H1 (cell line): Measurements from ENCODE around the gene PRCP. TPM values are rescaled to one million over a fixed set of nuclear protein-coding genes. Genes with fewer than 3 reads are reported as not detected.

Experiments used
- CTCF ChIA-PET: fragments of 300-600 bp; sonication (Branson Sonifier 250); formaldehyde crosslinking; loops from one replicate; lab custom pipeline; 2021; ENCODE audit not compliant: partially characterized antibody; lab: Charles Lee
- POLR2A ChIA-PET: fragments of 300-600 bp; sonication (Branson Sonifier 250); formaldehyde crosslinking; loops from one replicate; lab custom pipeline; 2021; ENCODE audit warnings: inconsistent platforms; ENCODE audit not compliant: partially characterized antibody; lab: Charles Lee
- DNase-seq, 2 experiments: peaks; one replicate each; pipeline versions ENCODE4 v3.0.0 to v3.0.0-alpha.2; 2010 to 2022; ENCODE audit warnings: low spot score in 2 of 2, low read depth in 1 of 2, mixed read lengths in 1 of 2
- FAIRE-seq: peaks from 2 replicates; lab custom pipeline; 2011; peaks lifted over from hg19 to GRCh38; lab: Jason Lieb, UNC
- H2AFZ ChIP-seq: 2 replicates; pipeline ENCODE4 v1.8.1; 2012; ENCODE audit warnings: low read length, inconsistent platforms
- H2AK5ac ChIP-seq: 2 replicates; pipeline ENCODE4 v1.6.1; 2013; ENCODE audit warnings: low read depth, low read length
- H2BK120ac ChIP-seq: replicated peaks from 2 replicates; pipeline ENCODE3; 2013; ENCODE audit warnings: low read depth, low read length, inconsistent platforms
- H2BK12ac ChIP-seq: 2 replicates; pipeline ENCODE4 v1.6.1; 2013; ENCODE audit warnings: low read depth, low read length
- H2BK15ac ChIP-seq: 2 replicates; pipeline ENCODE4 v1.6.1; 2013; ENCODE audit warnings: low read length
- H2BK20ac ChIP-seq: 2 replicates; pipeline ENCODE4 v1.6.1; 2013; ENCODE audit warnings: low read length
- H2BK5ac ChIP-seq: 2 replicates; pipeline ENCODE4 v1.6.1; 2013; ENCODE audit warnings: low read depth, low read length
- H3K14ac ChIP-seq: 2 replicates; pipeline ENCODE4 v1.6.1; 2013; ENCODE audit warnings: inconsistent platforms; ENCODE audit not compliant: insufficient read length
- H3K18ac ChIP-seq: 2 replicates; pipeline ENCODE4 v1.6.1; 2013; ENCODE audit warnings: low read length; ENCODE audit errors: extremely low read depth
- H3K23ac ChIP-seq: 2 replicates; pipeline ENCODE4 v1.6.1; 2013; ENCODE audit warnings: inconsistent platforms; ENCODE audit not compliant: insufficient read length
- H3K23me2 ChIP-seq: 2 replicates; pipeline ENCODE4 v1.6.1; 2013; ENCODE audit warnings: low read depth, low read length
- H3K27ac ChIP-seq: 2 replicates; pipeline ENCODE4 v1.6.1; 2011; ENCODE audit warnings: low read depth, low read length, inconsistent platforms
- H3K27me3 ChIP-seq, 4 experiments: replicated peaks in 1 of 4; 1 replicate in 1 of 4; 2 replicates in 3 of 4; pipeline versions ENCODE4 v1.6.1 to v1.8.1; 2011 to 2013; ENCODE audit warnings: low read length in 3 of 4, mild to moderate bottlenecking in 3 of 4, inconsistent platforms in 2 of 4, mixed read lengths in 2 of 4, moderate library complexity in 1 of 4; ENCODE audit not compliant: control insufficient read depth in 3 of 4, insufficient read depth in 3 of 4; ENCODE audit errors: extremely low read depth in 1 of 4
- H3K36me3 ChIP-seq, 4 experiments: 2 replicates each; pipeline versions ENCODE4 v1.6.1 to v1.8.1; 2011 to 2013; ENCODE audit warnings: mild to moderate bottlenecking in 4 of 4, low read length in 3 of 4, moderate library complexity in 2 of 4, control low read depth in 1 of 4, inconsistent platforms in 1 of 4; ENCODE audit not compliant: insufficient read depth in 4 of 4, control insufficient read depth in 2 of 4
- H3K4ac ChIP-seq: replicated peaks from 2 replicates; pipeline ENCODE3; 2013; ENCODE audit warnings: low read length, low read depth, mixed read lengths, inconsistent platforms; ENCODE audit not compliant: insufficient read length
- H3K4me1 ChIP-seq, 4 experiments: replicated peaks in 1 of 4; 1 replicate in 1 of 4; 2 replicates in 3 of 4; pipeline versions ENCODE4 v1.6.1 to v1.8.1; 2011 to 2013; ENCODE audit warnings: low read length in 3 of 4, inconsistent platforms in 2 of 4, mixed read lengths in 1 of 4; ENCODE audit not compliant: insufficient read depth in 4 of 4, control insufficient read depth in 3 of 4
- H3K4me2 ChIP-seq, 2 experiments: 2 replicates each; pipeline versions ENCODE4 v1.6.1 to v1.8.1; 2011 to 2013; ENCODE audit warnings: low read depth in 2 of 2, low read length in 2 of 2, control low read depth in 1 of 2, inconsistent platforms in 1 of 2, mild to moderate bottlenecking in 1 of 2; ENCODE audit not compliant: insufficient read depth in 1 of 2
- H3K4me3 ChIP-seq, 4 experiments: fragments of 200-600, 300-600 bp in 1 of 4; sonication (generic), shearing (Covaris generic), sonication (Bioruptor Twin) in 1 of 4; 2 replicates each; pipeline versions ENCODE4 v1.5.1 to v1.8.1; 2011 to 2016; ENCODE audit warnings: low read length in 4 of 4, low read depth in 3 of 4, control low read depth in 2 of 4, inconsistent platforms in 2 of 4, mild to moderate bottlenecking in 2 of 4, mixed read lengths in 1 of 4, moderate library complexity in 1 of 4; ENCODE audit not compliant: insufficient read depth in 2 of 4; ENCODE audit errors: extremely low read depth in 1 of 4
- H3K56ac ChIP-seq: replicated peaks from 2 replicates; pipeline ENCODE3; 2013; ENCODE audit warnings: low read depth, mild to moderate bottlenecking, mixed read lengths, low read length, inconsistent platforms; ENCODE audit not compliant: insufficient read length
- H3K79me1 ChIP-seq: 2 replicates; pipeline ENCODE4 v1.6.1; 2013; ENCODE audit warnings: low read depth, low read length, control low read depth
- H3K79me2 ChIP-seq, 2 experiments: 2 replicates each; pipeline versions ENCODE4 v1.6.1 to v1.8.1; 2012 to 2013; ENCODE audit warnings: low read length in 2 of 2, mild to moderate bottlenecking in 2 of 2, inconsistent platforms in 1 of 2; ENCODE audit not compliant: insufficient read depth in 2 of 2, control insufficient read depth in 1 of 2
- H3K9ac ChIP-seq, 4 experiments: replicated peaks in 1 of 4; 1 replicate in 1 of 4; 2 replicates in 3 of 4; pipeline versions ENCODE4 v1.6.1 to v1.8.1; 2011 to 2013; ENCODE audit warnings: low read depth in 3 of 4, low read length in 3 of 4, control low read depth in 2 of 4, mild to moderate bottlenecking in 2 of 4, moderate library complexity in 2 of 4, inconsistent platforms in 1 of 4; ENCODE audit errors: extremely low read depth in 1 of 4
- H3K9me3 ChIP-seq, 2 experiments: 2 replicates each; pipeline versions ENCODE4 v1.6.1 to v1.8.1; 2012 to 2013; ENCODE audit warnings: mild to moderate bottlenecking in 2 of 2, moderate library complexity in 2 of 2, control low read depth in 1 of 2, inconsistent platforms in 1 of 2, low read depth in 1 of 2, low read length in 1 of 2, mixed read lengths in 1 of 2; ENCODE audit not compliant: insufficient read depth in 2 of 2
- H4K20me1 ChIP-seq, 2 experiments: replicated peaks in 1 of 2; 2 replicates each; pipeline versions ENCODE3 to v1.8.1; 2011 to 2013; ENCODE audit warnings: inconsistent platforms in 2 of 2, low read length in 2 of 2, mild to moderate bottlenecking in 1 of 2; ENCODE audit not compliant: insufficient read depth in 2 of 2, control insufficient read depth in 1 of 2
- H4K5ac ChIP-seq: 2 replicates; pipeline ENCODE4 v1.6.1; 2013; ENCODE audit warnings: low read length, low read depth, mixed read lengths, inconsistent platforms; ENCODE audit not compliant: insufficient read length
- H4K8ac ChIP-seq: 2 replicates; pipeline ENCODE4 v1.8.0; 2013; ENCODE audit warnings: mild to moderate bottlenecking, moderate library complexity, low read length, inconsistent platforms; ENCODE audit not compliant: insufficient read depth; ENCODE audit errors: extremely low read depth
- H4K91ac ChIP-seq: replicated peaks from 2 replicates; pipeline ENCODE3; 2013; ENCODE audit warnings: low read length, mixed read lengths, inconsistent platforms; ENCODE audit not compliant: insufficient read length
- ATF2 ChIP-seq: IDR thresholded peaks from 2 replicates; pipeline ENCODE4 v1.6.1; 2012; ENCODE audit warnings: low read length, inconsistent platforms
- CHD1 ChIP-seq: IDR thresholded peaks from 2 replicates; pipeline ENCODE4 v1.6.1; 2012; ENCODE audit warnings: low read depth, low read length, improper control_type of control experiment
- HDAC6 ChIP-seq: IDR thresholded peaks from one replicate; pipeline ENCODE4 v1.7.1; 2012; ENCODE audit warnings: low read depth, mild to moderate bottlenecking, inconsistent platforms, low read length, moderate library complexity
- JUN ChIP-seq: IDR thresholded peaks from 2 replicates; pipeline ENCODE4 v1.6.1; 2011; ENCODE audit warnings: low read depth, mild to moderate bottlenecking, improper control_type of control experiment, low read length
- JUND ChIP-seq: IDR thresholded peaks from 2 replicates; pipeline ENCODE4 v1.6.1; 2011; ENCODE audit warnings: mild to moderate bottlenecking, improper control_type of control experiment, low read length
- MAFK ChIP-seq: IDR thresholded peaks from 2 replicates; pipeline ENCODE4 v1.6.1; 2012; ENCODE audit warnings: low read depth, mild to moderate bottlenecking, improper control_type of control experiment, low read length
- NRF1 ChIP-seq: IDR thresholded peaks from 2 replicates; pipeline ENCODE4 v1.6.1; 2011; ENCODE audit warnings: mild to moderate bottlenecking, low read depth, low read length, improper control_type of control experiment
- RAD21 ChIP-seq, 2 experiments: IDR thresholded peaks in 1 of 2; conservative IDR thresholded peaks in 1 of 2; 2 replicates each; pipeline ENCODE4 v1.6.1; 2011; ENCODE audit warnings: low read depth in 2 of 2, low read length in 2 of 2, improper control_type of control experiment in 1 of 2, inconsistent platforms in 1 of 2, mild to moderate bottlenecking in 1 of 2, moderate library complexity in 1 of 2
- RXRA ChIP-seq: IDR thresholded peaks from 2 replicates; pipeline ENCODE4 v1.6.1; 2011; ENCODE audit warnings: low read depth, mild to moderate bottlenecking, low read length, moderate library complexity; ENCODE audit not compliant: insufficient read depth
- SP1 ChIP-seq: IDR thresholded peaks from 2 replicates; pipeline ENCODE4 v1.6.1; 2011; ENCODE audit warnings: low read depth, low read length
- SP2 ChIP-seq: IDR thresholded peaks from 2 replicates; pipeline ENCODE4 v1.6.1; 2012; ENCODE audit warnings: mild to moderate bottlenecking, low read length, inconsistent platforms
- SRF ChIP-seq: IDR thresholded peaks from 2 replicates; pipeline ENCODE4 v1.6.1; 2011; ENCODE audit warnings: mild to moderate bottlenecking, low read depth, low read length, moderate library complexity
- TBP ChIP-seq: IDR thresholded peaks from 2 replicates; pipeline ENCODE4 v1.6.1; 2011; ENCODE audit warnings: low read depth, low read length, improper control_type of control experiment
- TEAD4 ChIP-seq: IDR thresholded peaks from 2 replicates; pipeline ENCODE4 v1.6.1; 2012; ENCODE audit warnings: low read depth, low read length, inconsistent platforms, mixed read lengths
- WGBS, 2 experiments: shearing (Covaris generic) in 1 of 2; methylation state at CpG; one replicate each; pipeline versions ENCODE4 v1.1.6 to v1.1.7; 2013 to 2015; ENCODE audit warnings: low lambda C conversion rate in 2 of 2, mixed read lengths in 2 of 2, inconsistent platforms in 1 of 2, low coverage in 1 of 2, missing lambda C conversion rate in 1 of 2; ENCODE audit not compliant: insufficient replicate concordance in 2 of 2, insufficient coverage in 1 of 2, insufficient read length in 1 of 2; ENCODE audit errors: extremely low coverage in 1 of 2, missing lambda C conversion rate in 1 of 2; 5-methylcytosine and 5-hydroxymethylcytosine counted together
- polyA plus RNA-seq, 7 experiments: library from polyadenylated mRNA; depleted of rRNA in 3 of 7; stranded (reverse) in 5 of 7; unstranded in 2 of 7; fragments of >200 nt in 5 of 7; fragments of 200-250 nt in 2 of 7; gene quantifications; 1 replicate in 5 of 7; 2 replicates in 1 of 7; 4 replicates in 1 of 7; pipeline versions ENCODE4 v1.2.1 to v1.2.3, GENCODE V29; 2011 to 2013; ENCODE audit warnings: missing spikeins in 2 of 7, mixed read lengths in 2 of 7
- total RNA-seq: library from RNA; stranded (reverse); fragmentation: NEBNext Ultra II Directional; extraction: Animal tissue kit (Norgen Biotek cat#: 25700); gene quantifications from 2 replicates; pipeline ENCODE4 v1.2.1, GENCODE V29; 2021

PRCP gene
- total and polyA plus RNA-seq, 2 of the 8 experiments (the other 6 are each of a cell fraction or from before 2014, with no cell fraction given), result 63.8 to 84.4 TPM

- no peak overlapping the region for H2BK120ac ChIP-seq
- no peak for FAIRE-seq
- no peaks in the 10 kb centered on the region for H3K79me2 ChIP-seq
- CTCF ChIA-PET, result interaction anchor here (0.5 to 1.4 kb wide), 2 partner anchors 15 to 39 kb away, joined by 3 read pairs; no protein-coding TSS in a partner anchor
- H3K27me3 ChIP-seq, result no peaks in the 10 kb centered on the region
- WGBS, 2 experiments, result 97% methylated on average over 10 of the region's 10 CpGs; no CpG with 5 or more reads in 1 of the 2 experiments
- no peak overlapping the region for H3K23ac ChIP-seq
- H3K4me1 ChIP-seq, result no peaks in the 10 kb centered on the region
- peaks cover 10 to 40% (median 19%) of the 10 kb centered on the region in 4 experiments for H3K36me3 ChIP-seq
- H4K20me1 ChIP-seq, result peaks cover 0 to 3% of the 10 kb centered on the region in 2 experiments
- POLR2A ChIA-PET, result interaction anchor here (0.6 kb wide), 1 partner anchor 23 kb away, joined by 3 read pairs; no protein-coding TSS in a partner anchor
- no peak overlapping the region for H2AK5ac ChIP-seq
- no peak overlapping the region for H3K4me2 ChIP-seq
- no peaks in the 10 kb centered on the region for H3K9me3 ChIP-seq
- H2BK12ac ChIP-seq, result no peak overlapping the region
- no peak overlapping the region for H3K56ac ChIP-seq
- no peak overlapping the region for H3K9ac ChIP-seq
- no peak overlapping the region for H2AFZ ChIP-seq
- no peak overlapping the region for H3K27ac ChIP-seq
- DNase-seq, result no peak
- H2BK15ac ChIP-seq, result no peak overlapping the region
- H2BK5ac ChIP-seq, result no peak overlapping the region
- no peaks in the 10 kb centered on the region for H3K23me2 ChIP-seq
- no peak overlapping the region for H3K14ac ChIP-seq
- no peak overlapping the region for H3K4ac ChIP-seq
- H3K18ac ChIP-seq, result no peak overlapping the region
- no peak overlapping the region for H3K4me3 ChIP-seq
- H4K91ac ChIP-seq, result no peak overlapping the region
- H4K8ac ChIP-seq, result no peak overlapping the region
- no peaks in the 10 kb centered on the region for H3K79me1 ChIP-seq
- H2BK20ac ChIP-seq, result no peak overlapping the region
- no peak overlapping the region for H4K5ac ChIP-seq
- TF ChIP-seq CHD1 (no peak), TBP (no peak), HDAC6 (no peak), RXRA (no peak), ATF2 (no peak), JUND (no peak), NRF1 (no peak), MAFK (no peak), SP2 (no peak), TEAD4 (no peak), SRF (no peak), RAD21 (IDR thresholded peaks at IDR 0.05 in 1 of 2, conservative IDR thresholded peaks at IDR 0.05 in 1 of 2; ENCODE audit: low read depth in 2 of 2, low read length in 2 of 2) (no peak), SP1 (no peak), JUN (no peak)
Measured at GRCh38 chr11:82929121-82929520, 28.9 kb upstream of the PRCP start.
